Activated effector memory CD4-positive, alpha-beta T cell treated with anti-CD3 and anti-CD28 coated beads, Interleukin-2, amount 50 U/mL, for 16 hours (primary cell): ENCODE measurements around the gene NRF1.

ENCODE experiments used
- DNase-seq: peaks from one replicate; pipeline ENCODE4 v3.0.0-alpha.2; 2020

Gene NRF1

DNA sequence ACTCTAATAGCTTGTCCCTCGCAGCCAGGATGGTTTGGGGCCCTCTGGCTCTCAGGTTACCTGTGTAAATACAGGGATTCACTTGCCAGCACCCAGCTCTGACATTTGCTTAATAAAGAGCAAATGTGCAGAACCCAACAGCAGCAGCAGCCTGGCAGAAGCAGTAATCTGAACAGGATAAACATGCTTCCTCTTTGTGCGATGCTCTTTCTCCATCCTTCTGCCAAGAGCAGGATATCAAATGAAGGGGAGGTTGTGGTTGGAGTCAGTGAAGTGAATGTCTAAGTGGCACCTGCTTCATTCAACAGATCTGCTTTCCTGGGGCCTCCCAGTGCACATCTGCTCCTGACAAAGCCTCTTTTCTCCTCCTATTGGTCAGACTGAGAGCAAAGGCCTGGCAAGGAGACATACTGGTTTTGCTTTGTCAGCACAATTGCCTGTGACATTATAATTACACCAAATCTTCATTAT, 130.3 kb downstream of the NRF1 start:
- no peak for DNase-seq

DNA sequence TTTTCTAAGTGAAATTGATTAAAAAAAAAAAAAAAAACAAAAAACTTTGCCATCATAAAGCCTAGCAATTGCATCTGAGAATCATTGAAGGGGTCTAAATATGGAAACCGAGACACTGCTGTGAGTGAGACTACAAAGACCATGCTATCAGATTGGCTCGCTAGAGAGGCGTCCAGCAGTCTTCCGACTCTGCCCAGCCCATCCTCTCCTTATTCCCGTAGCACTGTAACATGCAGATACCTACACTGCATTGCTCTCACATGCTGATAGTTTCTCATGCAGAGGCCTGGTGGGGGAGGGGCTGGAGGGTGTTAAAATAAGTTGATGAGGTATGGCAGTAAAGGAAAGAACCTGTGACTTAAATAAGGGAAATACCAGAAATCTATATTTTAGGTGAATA, 130.7 kb downstream of the NRF1 start:
- no peak for DNase-seq

DNA sequence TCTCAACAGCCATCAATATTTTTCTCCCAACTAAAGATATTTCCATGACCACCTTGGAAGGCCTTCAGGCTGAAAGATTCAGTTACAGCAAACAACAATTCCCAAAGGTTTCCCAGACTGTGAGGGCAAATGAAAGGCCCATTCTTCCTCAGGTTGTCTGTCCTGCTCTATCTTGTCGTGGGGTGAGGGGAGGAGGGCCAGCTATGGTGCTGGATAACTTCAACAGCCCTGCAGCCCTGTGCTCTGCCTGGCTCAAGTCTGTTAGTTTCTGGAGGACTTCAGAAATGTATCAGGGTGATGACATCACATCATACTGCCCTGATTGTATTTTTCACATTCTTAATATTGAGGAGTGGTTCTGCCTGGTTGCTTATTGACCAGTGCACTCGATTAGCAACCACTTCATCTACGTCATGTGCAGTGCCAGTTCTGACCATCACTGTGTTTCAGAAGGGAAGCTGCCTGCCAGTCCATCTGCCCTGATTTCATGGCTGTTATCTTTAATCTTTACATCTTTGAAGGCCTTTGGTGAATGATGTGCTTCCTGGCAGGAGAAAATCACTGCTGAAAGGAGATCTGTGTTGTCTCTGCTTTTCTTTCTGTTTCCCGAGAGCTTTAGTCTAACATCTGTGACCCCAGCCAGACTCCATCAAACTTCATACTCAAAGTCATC, 135.5 kb downstream of the NRF1 start:
- DNase-seq, result no peak

DNA sequence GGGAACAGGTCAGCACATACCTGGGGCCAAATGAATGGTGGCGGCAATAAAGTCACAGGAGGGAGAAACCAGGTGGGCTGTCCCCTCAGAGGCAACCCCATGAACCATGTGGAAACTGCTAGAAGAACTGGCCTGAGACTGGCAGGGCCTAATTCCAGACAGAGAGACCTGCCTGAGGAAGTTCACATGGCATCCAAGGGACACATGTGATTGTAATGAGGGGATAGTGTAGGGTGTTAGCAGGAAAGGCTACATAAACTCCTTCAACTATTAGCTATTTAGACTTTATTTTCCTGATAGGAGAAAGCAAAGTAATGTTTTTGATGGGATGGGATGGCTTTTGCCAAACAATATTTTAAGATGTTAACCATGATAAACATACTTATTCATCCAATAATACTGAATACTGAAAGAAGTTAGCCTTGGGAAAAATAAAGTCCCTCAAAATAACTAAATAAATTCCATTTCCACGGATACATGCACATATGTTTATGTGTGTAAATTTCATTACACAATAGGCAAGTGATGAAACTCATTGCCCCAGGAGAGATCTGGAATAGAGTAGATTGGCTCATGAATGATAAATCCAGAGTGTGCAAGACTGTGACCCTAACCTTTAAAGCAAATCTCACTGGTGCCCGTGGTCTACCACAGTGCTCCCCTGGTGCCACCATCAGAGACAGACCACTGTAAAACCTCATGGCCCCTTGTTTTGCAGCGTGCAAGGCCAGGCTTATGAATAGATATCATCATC, 137.0 kb downstream of the NRF1 start:
- no peak for DNase-seq

DNA sequence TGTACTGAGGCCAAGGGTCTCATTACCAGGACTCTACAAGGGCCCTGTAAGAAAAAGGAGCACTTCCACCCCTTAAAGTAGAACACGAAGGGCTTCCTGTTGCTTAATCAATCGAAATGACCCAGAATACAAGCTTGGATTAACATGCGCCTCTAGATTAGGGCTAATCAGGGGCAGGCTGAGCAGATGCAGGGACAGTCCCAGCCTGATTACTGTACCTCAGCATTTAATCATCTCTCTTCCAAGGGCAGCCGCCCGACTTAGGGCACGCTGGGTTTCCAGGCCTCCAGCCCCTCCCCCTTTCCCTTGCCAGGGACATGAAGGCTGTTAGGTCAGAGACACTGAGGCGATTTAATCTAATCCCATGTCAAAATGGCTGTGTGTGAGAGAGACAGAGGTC, 138.6 kb downstream of the NRF1 start:
- DNase-seq, result no peak

DNA sequence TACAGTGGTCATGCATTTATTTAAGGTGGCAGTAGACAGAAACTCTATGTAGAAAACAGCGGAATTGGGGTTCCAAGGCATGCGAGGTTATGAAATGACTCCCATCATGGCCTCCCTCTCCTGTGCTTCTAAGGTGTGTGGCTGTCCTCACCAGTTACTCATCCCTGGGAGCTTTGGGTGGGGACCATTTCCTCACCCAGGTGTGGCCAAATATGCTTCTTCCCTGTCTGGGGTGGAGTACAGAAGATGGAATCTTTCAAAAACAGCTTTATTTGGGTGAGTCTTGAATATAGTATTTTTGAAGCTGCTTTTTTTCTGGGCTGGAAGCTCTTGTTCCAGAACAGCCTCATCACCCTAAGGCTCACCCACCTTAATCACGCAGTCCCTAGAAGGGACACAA, 139.0 kb downstream of the NRF1 start:
- no peak for DNase-seq

DNA sequence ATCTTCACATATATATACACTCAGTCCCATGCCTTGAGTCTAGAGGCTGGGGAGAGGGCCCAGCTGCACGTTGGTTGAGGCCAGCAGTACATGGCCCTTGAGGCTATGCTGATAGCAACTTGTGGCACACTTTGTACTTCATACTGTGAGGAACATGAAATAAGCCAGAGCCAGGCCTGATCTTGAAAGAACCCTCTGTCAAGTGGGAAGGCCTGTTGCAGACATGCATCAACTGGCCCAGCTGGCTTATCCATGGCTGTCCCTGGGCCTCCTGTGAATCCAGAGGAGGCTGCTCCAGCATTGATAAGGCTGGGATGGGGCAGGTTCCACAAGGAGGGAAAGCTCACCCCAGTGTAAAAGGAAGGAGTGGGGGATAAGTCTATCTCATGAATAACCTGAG, 140.4 kb downstream of the NRF1 start:
- no peak for DNase-seq

DNA sequence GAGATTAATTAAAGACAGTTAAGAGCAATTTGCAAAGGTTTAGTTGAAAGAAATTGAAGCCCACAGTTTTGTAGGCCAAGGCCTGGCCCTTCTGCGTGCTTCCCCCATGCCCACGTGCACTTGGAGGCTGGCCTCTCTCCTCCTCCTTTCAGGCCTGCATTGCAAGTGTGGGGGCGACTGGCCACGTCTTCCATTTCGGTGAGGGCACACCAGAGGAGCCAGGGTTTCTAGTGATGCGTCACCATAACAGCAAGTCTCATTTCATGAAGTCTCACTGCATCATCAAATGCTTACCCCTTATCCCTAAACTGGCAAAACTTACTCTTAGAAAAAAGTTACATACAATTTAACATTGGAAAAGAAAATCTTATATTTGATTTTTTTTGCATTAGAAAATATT, 141.2 kb downstream of the NRF1 start:
- no peak for DNase-seq

DNA sequence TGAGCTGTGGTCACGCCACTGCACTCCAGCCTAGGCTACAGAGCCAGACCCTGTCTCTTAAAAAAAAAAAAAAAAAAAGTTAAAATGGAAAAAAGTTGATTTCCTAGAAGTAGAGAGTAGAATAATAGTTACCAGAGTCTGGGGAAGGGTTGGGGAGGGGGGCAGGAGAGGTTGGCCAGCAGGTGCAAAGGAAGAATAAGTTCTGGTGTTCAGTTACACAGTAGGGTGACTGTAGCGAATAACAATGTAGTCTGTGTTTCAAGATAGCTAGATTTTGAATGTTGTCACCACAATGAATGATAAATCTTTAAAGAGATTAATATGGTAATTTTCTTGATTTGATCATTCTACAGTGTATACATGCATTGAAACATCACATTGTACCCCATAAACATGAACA, 142.9 kb downstream of the NRF1 start:
- no peak for DNase-seq

DNA sequence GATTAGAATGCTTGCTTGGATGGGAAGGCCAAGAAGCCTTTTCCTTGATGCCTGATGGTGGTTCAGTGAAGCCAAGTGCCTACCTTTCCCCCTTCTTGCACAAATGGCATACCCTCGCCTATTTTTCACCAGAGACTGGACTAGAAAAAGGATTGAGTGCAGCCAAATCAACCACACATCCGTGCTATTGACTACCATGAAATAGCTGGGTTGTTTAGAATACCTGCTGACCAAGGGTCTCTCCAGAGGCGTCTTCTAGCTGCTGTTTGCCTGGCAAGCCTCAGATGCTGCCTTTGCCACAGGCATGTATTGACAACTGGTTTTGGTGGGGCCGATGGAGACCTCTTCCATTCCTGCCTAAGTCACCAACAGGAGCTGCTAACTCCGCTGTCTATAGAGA, 146.5 kb downstream of the NRF1 start:
- DNase-seq, result no peak

DNA sequence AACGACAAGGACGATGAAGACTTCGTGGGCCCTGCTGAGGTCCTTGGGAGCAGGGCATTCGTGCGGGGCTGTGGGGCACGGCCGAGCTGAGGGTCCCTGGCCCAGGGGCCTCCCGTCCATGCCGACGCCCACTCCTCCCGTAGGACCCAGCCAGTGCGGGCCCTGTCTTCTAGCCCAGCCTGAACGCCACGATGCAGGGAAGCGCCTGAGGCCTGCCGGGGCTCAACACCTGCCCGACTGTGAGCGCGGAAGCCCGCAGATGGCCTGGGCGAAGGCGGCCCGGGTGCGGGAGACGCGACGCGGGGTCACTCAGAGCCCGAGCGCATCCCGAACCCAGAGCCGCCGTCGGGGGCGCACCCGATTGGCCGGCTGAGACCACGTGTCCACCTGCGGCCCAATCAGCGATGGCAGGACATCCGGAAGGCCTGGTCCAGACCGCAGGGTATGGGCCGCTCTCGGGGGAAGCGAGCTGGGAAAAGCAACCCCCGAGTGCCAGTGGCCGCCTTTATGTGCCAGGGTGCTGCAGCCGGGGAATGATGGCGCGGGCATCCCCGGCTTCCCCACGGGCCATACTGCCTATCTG, 151.0 kb downstream of the NRF1 start:
- no peak for DNase-seq

DNA sequence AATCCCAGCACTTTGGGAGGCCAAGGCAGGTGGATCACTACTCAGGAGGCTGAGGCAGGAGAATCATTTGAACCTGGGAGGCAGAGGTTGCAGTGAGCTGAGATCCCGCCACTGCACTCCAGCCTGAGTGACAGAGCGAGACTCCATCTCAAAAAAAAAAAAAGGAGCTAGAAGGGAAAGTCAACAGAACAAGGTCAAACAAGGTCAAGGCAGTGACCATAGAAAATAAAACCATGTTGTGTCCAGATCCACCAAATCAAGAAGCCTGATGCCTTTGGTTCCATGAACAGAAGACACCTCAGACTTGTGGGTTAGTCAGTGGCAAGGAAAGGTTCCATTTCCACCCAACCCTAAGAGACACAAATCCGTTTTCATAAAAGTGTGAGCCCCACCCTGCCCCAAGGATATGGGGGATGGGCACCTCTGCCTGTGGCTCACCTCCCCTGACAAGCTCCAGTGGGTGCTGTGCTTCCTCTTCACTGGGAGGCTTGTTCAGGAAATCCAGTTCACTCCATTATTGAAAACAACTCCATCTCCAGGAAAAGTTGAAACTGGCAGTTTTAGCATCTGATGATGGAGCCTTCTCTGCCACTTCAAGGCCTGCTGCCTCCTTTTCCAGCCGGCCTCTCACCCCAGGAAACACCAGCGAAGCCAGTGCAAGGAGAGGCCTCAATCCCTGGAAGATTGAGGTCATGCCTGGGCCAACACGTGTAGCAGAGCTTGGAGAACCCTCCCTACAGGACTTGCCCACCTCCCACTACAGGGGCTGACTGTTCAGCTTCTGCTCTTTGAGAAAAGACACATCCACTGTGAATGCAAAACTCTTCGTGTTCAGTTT, 152.9 kb downstream of the NRF1 start:
- no peak for DNase-seq

DNA sequence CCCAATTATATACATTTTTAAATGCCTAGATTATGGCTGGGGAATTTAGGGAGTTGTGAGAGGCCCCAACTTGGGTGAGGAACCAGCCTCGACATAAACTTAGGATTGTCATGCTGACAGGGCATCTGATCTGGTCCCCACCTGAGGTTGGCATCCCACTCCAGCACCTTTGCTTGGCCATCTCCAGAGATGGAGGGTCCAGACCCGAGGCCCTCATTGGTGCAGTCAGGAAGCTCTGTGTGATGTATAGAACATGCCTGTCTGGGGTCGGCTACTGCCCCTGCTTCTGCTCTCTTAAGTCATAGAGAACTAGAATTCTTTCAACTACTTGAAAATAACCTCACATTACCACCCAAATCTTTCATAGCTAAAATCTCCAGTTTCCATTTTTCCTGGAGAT, 153.8 kb downstream of the NRF1 start:
- no peak for DNase-seq

DNA sequence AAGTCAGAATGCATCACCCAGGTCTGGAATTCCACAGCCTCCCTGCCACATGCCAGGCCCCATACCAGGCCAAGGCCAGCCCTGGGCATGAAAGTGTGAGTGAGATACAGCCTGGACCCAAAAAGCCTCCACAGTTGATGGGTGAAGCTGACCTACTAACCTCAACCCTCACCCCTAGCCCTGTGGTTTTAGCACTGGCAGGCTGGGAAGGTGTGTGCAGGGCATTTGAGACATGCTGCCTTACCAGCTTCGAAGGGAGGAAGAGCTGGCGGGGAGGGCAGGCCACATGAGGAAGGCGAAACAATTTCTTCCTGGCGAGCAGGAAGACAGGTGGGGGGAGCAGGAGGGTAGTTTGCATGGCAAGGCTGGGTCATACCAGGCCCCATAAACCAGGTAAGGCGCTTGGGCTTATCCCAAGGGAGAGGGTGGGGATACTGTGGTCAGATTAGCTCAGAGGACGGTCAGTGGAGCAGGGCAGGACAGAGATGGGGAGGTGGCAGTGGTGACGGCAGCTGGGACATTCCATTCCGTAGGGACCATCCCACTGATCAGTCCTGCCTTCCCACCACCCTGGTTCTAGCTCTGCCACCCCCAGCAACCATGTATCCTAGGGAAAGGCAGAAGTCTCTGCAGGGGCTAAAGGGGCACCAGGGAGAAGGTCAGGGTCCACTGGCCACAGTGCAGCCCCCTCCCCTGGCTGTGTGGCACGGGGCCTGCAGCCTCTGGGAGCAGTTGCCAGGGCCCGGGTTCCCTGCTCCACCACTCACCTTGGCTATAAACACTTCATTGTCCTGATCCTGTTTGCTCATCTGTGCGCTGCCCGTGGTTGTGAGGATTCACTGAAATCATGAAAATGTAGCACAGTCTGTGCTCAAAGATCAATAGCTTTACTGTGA, 155.8 kb downstream of the NRF1 start:
- no peak for DNase-seq

DNA sequence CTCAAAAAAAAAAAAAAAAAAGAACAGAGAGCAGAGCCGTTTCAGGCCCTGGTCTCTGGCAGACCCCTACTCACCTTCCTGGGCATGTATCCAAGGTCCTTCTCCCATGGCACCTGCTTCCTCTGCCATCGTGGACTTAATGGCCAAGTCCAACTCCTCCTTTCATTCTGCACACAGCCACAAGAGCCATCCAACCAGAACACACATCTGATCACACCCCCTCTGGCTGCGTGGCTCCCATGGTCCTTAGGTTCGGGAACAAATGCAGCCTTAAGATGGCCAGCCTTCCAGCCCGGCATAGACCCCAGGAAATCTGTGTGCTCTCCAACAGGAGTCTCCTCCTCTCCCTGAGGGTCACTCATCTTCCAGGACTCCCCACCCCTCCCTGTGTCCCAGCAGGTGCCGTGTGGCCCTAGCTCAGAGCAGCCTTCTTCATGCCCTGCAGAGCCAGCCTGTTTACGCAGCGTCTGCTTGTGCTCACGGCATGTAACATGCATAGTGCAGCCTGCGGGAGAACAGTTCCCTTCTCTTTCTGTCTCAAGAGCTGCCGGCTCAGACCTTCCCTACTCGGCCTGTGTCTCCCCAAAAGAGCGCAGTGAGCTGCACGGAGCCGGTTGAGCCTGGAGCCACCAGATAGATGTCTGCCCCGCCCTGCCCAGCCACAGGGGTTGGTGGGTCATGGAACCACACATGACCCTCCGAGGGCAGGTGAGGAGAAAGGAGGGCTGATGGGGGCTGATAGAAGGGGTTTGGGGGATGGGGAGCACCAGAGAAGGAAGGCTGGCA, 157.3 kb downstream of the NRF1 start:
- DNase-seq, result no peak

DNA sequence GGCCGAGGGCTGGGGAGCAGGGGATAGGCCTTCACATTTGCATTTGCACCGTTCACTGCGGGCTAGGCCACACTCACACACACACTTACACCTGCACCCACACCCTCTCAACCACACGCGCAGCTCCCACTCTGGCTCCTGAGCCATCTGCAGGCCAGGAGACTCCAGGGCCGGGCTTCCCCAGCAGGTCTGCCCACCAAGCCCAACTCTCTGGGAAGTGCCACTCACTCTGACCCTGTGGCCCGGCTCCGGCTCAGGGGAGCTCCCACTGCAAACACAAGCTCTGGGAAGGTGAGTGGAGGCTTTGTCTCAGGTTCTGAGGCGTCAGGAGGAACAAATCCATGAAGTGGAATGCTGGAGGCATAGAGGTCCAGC, 157.9 kb downstream of the NRF1 start:
- DNase-seq, result no peak

DNA sequence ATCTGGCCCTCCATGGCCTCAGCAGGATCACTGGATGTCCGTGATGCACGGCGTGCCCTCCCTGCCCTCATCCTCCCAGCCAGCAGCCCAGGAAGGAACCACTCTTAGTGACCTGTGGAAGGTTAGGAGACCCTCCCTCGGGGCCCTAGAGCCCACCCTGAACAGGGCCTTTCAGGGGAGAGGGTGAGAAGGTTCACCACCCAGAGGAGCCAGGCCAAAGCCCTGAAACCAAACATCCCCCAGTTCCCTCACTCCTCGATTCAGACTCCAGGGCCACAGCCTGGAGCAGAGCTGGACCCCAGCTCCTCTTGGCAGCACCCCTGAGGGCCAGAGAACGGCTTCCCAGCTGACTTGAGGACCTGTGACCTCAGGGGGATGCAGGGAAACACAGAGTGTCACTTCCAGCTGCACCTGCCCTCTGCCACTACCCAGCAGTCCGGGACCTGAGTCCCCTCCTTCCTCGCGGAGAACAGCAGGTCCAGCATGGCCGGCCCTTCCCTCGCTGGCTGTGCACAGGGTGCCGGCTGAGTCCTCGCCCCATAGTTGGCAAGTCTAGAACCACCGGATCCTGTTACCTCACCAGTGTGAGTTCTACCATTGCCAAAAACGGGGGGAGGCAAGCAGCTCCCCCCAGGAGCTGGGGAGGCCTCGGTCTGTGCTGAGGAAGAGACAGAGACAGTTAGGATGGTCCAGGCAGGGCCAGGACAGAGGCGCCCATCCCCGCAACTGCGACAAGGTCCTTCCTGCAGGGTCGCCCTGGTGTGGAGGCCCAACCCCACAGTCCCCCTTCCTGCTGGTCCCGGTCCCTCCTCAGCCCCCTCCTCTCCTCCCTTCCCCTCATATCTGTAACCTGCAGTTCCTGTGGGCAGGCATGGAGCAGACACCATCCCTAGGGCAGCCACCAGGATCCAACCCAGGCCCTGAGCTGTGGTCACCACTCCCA, 158.6 kb downstream of the NRF1 start:
- no peak for DNase-seq

DNA sequence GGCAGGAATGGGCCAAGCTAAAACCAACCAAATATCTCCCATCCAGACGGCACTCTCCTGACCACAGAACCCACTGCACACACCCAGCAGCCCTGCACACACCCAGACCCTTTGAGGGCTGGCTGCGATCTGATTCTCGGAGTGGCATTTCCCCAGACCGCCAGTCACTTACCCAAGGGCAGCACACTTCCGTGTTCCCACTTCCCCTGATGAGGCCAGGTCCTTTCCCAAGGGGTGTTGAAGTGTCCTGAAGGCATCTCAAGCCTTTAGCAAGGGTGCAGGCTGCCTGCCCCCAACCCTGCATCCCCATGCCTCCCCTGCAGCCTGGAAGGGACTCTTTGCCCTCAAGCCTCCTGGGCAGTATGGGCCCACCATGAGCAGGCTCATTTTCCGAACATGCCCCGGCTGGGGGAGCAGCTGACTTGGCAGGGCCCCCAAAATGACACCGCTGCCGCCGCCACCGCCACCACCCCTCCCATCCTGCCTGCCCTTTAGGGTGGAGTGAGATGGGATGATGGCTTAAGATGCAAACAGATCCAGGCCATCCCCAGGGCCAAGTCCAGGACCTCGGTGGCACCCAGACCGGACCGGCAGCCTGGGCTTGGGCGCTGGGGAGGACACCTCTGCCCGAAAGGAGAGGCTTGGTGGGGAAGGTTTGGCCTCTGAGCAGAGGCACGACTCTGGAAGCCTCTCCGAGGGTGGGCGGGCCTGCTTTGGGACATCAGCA, 159.8 kb downstream of the NRF1 start:
- DNase-seq, result no peak

DNA sequence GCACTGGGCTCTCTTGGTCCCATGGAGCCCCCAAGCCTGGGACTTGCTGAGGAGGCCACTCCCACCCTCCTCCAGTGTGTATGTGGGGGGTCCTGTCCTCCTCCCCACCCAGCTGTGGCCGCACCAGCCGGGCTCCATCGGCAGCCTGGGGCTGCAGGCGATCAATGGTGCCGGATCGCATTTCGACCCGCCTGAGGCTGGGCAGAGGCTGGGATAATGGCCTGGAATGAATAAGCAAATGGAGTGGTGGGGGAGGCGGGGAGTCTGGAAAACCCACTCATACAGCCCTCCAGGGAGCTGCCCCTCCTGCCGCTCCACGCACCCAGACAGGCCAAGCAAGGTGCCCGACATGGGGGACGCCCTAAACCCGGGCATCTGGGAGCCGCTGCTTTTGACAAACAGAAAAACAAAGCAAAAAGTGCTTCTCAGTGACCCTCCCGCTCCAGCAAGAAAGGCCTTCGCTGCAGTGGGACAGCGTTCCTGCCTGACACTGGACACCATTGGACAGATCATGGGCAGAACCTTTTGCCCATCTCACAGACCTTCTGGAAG, 160.5 kb downstream of the NRF1 start:
- no peak for DNase-seq
